Small intestine (tissue), 7 donors: Measurements from ENCODE around the gene COPG2. TPM values are rescaled to one million over a fixed set of nuclear protein-coding genes. Genes with fewer than 3 reads are reported as not detected.
A peak's percentile ranks its signal among the peaks of the same experiment; 100 is the strongest.
"Not testable (repeated sequence)": the region's sequence is repeated elsewhere in the genome, so short reads cannot be mapped to it uniquely, and the experiment has no call there.

ENCODE experiments used
- DNase-seq, 2 donors: peaks; one replicate each; pipeline versions ENCODE4 v3.0.0 to v3.0.0-alpha.2; 2013
- FAIRE-seq: peaks from 2 replicates; lab custom pipeline; 2012; peaks lifted over from hg19 to GRCh38; lab: Jason Lieb, UNC
- H3K27ac ChIP-seq, 3 donors: one replicate each; pipeline ENCODE4 v1.5.1; 2013; ENCODE audit warnings: low read length in 2 of 3, mild to moderate bottlenecking in 2 of 3, control low read depth in 1 of 3, inconsistent platforms in 1 of 3, low read depth in 1 of 3, moderate library complexity in 1 of 3
- H3K27me3 ChIP-seq, 3 donors: one replicate each; pipeline ENCODE4 v1.6.1; 2013; ENCODE audit warnings: low read length in 3 of 3, inconsistent platforms in 1 of 3; ENCODE audit not compliant: control insufficient read depth in 3 of 3, insufficient read depth in 3 of 3
- H3K36me3 ChIP-seq, 3 donors: one replicate each; pipeline ENCODE4 v1.6.1; 2013; ENCODE audit warnings: low read length in 3 of 3, inconsistent platforms in 1 of 3, low read depth in 1 of 3, mild to moderate bottlenecking in 1 of 3, moderate library complexity in 1 of 3; ENCODE audit not compliant: control insufficient read depth in 3 of 3, insufficient read depth in 2 of 3
- H3K4me1 ChIP-seq, 3 donors: one replicate each; pipeline ENCODE4 v1.6.1; 2013; ENCODE audit warnings: low read length in 2 of 3, inconsistent platforms in 1 of 3, low read depth in 1 of 3, mild to moderate bottlenecking in 1 of 3, moderate library complexity in 1 of 3; ENCODE audit not compliant: control insufficient read depth in 3 of 3, insufficient read depth in 2 of 3
- H3K4me3 ChIP-seq, 3 donors: one replicate each; pipeline ENCODE4 v1.5.1; 2013; ENCODE audit warnings: low read length in 3 of 3, control low read depth in 1 of 3, inconsistent platforms in 1 of 3, low read depth in 1 of 3, mild to moderate bottlenecking in 1 of 3, moderate library complexity in 1 of 3
- H3K9me3 ChIP-seq, 2 donors: one replicate each; pipeline ENCODE4 v1.6.1; 2013; ENCODE audit warnings: low read depth in 1 of 2, low read length in 1 of 2; ENCODE audit not compliant: control insufficient read depth in 2 of 2, insufficient read depth in 1 of 2
- WGBS, 3 donors: extraction: QIAGEN DNeasy Blood & Tissue Kit; methylation state at CpG; one replicate each; pipeline ENCODE4 v1.1.7; 2013; 5-methylcytosine and 5-hydroxymethylcytosine counted together
- polyA plus RNA-seq, 4 donors: library from polyadenylated mRNA; stranded (reverse) in 3 of 4; unstranded in 1 of 4; fragments of 200-250 nt in 3 of 4; fragments of 120-200 nt in 1 of 4; gene quantifications; one replicate each; pipeline versions ENCODE4 v1.2.1 to v1.2.3, GENCODE V29; 2013
- donor health status: healthy with polysubstance abuse.
- donor health status: control.
- donor health status: control.
- donor health status: Bipolar disorder and iron deficiency.
- donor health status: healthy.

Gene COPG2
- polyA plus RNA-seq, 4 donors = 5.1 to 17.8 (median 10.7) TPM

DNA sequence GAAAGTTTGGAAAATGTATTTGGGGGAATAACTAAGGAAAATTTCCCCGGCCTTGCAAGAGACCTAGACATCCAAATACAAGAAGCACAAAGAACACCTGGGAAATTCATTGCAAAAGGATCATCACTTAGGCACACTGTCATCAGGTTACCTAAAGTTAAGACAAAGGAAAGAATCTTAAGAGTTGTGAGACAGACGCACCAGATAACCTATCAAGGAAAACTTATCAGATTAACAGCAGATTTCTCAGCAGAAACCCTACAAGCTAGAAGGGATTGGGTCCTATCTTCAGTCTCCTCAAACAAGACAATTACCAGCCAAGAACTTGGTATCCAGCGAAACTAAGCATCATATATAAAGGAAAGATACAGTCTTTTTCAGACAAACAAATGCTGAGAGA lies 93.4 kb downstream of the COPG2 start:
- not testable (repeated sequence) for H3K4me1 ChIP-seq, DNase-seq, H3K4me3 ChIP-seq, H3K27me3 ChIP-seq, H3K36me3 ChIP-seq, H3K27ac ChIP-seq, FAIRE-seq, H3K9me3 ChIP-seq
- 94 to 97% (median 94%) methylated on average over 3 of the region's 3 CpGs for WGBS, 3 donors

DNA sequence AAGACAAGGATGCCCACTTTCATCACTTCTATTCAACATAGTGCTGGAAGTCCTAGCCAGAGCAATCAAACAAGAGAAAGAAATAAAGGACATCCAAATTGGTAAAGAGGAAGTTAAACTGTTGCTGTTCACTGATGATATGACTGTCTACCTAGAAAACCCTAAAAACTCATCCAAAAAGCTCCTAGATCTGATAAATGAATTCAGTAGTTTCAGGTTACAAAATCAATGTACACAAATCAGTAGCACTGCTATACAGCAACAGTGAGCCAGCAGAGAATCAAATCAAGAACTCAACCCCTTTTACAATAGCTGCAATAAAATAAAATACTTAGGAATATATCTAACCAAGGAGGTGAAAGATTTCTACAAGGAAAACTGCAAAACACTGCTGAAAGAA lies 98.4 kb downstream of the COPG2 start:
- not testable (repeated sequence) for H3K27ac ChIP-seq, H3K4me1 ChIP-seq, FAIRE-seq

DNA sequence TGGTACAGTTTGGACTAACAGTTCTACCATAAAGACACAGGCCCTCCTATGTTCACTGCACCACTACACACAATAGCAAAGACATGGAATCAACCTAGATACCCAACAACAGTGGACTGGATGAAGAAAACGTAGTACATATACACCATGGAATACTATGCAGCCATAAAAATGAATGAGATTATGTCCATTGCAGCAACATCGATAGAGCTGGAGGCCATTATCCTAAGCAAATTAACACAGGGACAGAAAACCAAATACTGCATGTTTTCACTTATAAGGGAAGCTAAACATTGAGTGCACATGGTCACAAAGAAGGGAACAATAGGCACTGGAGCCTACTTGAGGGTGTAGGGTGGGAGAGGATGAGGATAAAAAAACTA lies 101.7 kb downstream of the COPG2 start:
- H3K4me3 ChIP-seq = no peak overlapping the region
- peaks cover 0 to 3% (median 2%) of the 10 kb centered on the region in 3 donors for H3K36me3 ChIP-seq
- FAIRE-seq (no peak), DNase-seq (no peak)
- peaks cover 0 to 2% (median 0%) of the 10 kb centered on the region in 3 donors for H3K4me1 ChIP-seq
- peak overlapping the region in 1 of 3 donors; percentile 4 for H3K27ac ChIP-seq
- no peaks in the 10 kb centered on the region for H3K27me3 ChIP-seq
- peaks cover 0 to 14% of the 10 kb centered on the region in 2 donors for H3K9me3 ChIP-seq
- 96 to 100% (median 96%) methylated on average over 2 of the region's 2 CpGs for WGBS, 3 donors

More for the DNA sequence above, 98.4 kb downstream of the COPG2 start:
- not testable (repeated sequence) for H3K9me3 ChIP-seq, H3K27me3 ChIP-seq, H3K4me3 ChIP-seq, H3K36me3 ChIP-seq, DNase-seq

DNA sequence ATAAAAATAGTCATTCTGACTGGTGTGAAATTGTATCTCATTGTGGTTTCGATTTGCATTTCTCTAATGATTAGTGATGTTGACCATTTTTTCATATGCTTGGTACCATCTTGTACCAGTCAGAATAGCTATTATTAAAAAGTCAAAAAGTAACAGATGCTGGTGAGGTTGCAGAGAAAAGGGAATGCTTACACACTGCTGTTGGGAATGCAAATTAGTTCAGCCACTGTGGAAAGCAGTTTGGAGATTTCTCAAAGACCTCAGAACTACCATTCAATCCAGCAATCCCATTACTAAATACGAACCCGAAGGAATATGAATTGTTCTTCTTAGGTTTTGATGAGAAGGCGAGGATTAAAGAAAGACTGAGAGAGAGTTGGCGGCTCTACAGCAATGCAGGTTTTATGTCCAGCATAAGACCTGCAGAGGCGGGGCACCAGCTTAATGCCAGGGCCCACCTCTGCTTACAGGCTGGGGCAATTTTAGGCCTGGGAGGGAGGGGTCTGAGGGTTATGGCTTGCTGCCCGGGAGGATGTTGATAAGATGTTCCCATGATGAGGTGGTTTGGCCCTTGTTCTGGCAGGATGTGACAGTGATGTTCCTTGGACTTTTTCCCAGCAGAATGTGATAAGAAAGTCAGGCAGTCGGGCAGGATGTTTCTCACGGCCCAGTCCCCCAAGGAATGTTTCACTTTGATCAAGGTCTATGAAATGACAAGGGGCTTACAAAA lies 102.2 kb downstream of the COPG2 start:
- no peak for FAIRE-seq
- peak in 1 of 2 donors; percentile 51 for DNase-seq
- peaks cover 0 to 3% (median 2%) of the 10 kb centered on the region in 3 donors for H3K36me3 ChIP-seq
- peaks cover 0 to 14% of the 10 kb centered on the region in 2 donors for H3K9me3 ChIP-seq
- 74 to 81% (median 78%) methylated on average over 9 of the region's 9 CpGs for WGBS, 3 donors
- no peaks in the 10 kb centered on the region for H3K27me3 ChIP-seq
- H3K27ac ChIP-seq = peak overlapping the region in 1 of 3 donors; percentile 4
- H3K4me1 ChIP-seq = peaks cover 0 to 2% (median 0%) of the 10 kb centered on the region in 3 donors
- no peak overlapping the region for H3K4me3 ChIP-seq

DNA sequence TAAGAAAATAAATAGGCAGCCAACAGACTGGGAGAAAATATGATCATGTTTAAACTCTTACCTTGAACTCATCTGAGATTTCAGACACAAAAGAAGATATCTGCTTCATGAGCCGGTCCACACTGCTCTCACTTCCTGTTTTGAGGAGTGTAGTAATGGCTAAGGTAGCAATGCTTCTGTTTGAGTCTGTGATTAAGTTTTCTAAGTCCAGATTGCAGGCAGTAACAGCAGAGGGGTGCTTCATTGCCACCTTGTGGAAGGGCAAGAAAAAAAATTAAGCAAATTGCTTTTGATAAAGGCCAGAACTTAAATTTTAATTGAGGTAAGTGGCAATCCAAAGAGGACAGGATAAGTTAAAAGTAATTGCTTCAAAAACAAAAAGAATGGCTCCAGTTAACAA lies 107.6 kb downstream of the COPG2 start:
- Histone ChIP-seq H3K27me3 (no peaks in the 10 kb centered on the region), H3K4me1 (peaks cover 0 to 2% (median 0%) of the 10 kb centered on the region in 3 donors), H3K4me3 (no peak overlapping the region), H3K27ac (no peak overlapping the region), H3K9me3 (peaks cover 0 to 13% of the 10 kb centered on the region in 2 donors), H3K36me3 (peaks cover 0 to 12% (median 0%) of the 10 kb centered on the region in 3 donors)
- WGBS, 3 donors = 55 to 69% (median 58%) methylated on average over 1 of the region's 1 CpG
- no peak for FAIRE-seq
- DNase-seq = peak in 1 of 2 donors; percentile 40

DNA sequence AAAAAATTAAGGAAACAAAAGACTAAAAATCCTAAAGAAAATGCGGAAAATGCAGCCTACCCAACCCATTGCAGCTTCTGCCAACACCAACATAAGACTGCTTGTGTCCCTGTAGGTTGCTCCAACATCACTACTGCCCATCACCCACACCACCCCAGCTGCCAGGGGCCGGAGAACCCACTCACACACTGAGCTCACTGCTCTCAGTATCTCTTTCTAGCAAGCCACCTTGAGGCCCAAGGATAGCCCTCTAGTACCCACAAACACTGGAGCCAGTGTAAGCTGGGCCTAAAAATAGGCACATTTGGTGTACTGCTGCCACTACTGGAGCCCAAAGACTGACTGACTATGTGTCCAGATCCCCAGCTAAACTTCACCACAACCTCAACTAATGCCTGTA lies 109.4 kb downstream of the COPG2 start:
- FAIRE-seq = no peak
- H3K36me3 ChIP-seq = peaks cover 0 to 12% (median 2%) of the 10 kb centered on the region in 3 donors

DNA sequence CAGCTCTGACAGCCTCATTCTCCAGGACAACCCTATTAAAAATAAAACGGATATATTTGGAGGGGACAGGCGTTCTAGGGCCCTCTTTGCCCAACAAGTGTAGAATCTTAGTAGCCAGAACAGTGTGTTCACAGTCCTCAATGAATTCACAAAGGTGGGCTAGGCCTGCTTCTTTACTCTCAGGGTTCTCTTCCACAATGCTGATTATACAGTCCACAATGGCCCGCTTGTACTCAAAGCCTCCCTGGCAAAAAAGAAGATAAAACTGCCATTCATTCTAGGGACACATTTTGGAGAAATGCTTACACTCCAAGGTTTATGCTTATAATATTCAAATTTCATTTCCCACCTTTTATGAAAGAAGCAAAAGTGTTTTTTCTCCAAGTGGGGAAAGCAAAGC lies 114.1 kb downstream of the COPG2 start:
- WGBS, 3 donors = 84 to 92% (median 89%) methylated on average over 3 of the region's 3 CpGs
- Histone ChIP-seq H3K36me3 (peaks cover 0 to 16% (median 3%) of the 10 kb centered on the region in 3 donors), H3K27me3 (no peaks in the 10 kb centered on the region), H3K4me1 (no peaks in the 10 kb centered on the region), H3K27ac (no peak overlapping the region), H3K4me3 (no peak overlapping the region), H3K9me3 (peaks cover 0 to 6% of the 10 kb centered on the region in 2 donors)
- no peak for FAIRE-seq
- no peak for DNase-seq

More for the DNA sequence above, 109.4 kb downstream of the COPG2 start:
- no peaks in the 10 kb centered on the region for H3K27me3 ChIP-seq
- DNase-seq = no peak
- no peaks in the 10 kb centered on the region for H3K4me1 ChIP-seq
- H3K4me3 ChIP-seq = no peak overlapping the region
- no peak overlapping the region for H3K27ac ChIP-seq
- H3K9me3 ChIP-seq = peaks cover 0 to 6% of the 10 kb centered on the region in 2 donors
- WGBS, 3 donors = 94 to 98% (median 95%) methylated on average over 2 of the region's 2 CpGs

DNA sequence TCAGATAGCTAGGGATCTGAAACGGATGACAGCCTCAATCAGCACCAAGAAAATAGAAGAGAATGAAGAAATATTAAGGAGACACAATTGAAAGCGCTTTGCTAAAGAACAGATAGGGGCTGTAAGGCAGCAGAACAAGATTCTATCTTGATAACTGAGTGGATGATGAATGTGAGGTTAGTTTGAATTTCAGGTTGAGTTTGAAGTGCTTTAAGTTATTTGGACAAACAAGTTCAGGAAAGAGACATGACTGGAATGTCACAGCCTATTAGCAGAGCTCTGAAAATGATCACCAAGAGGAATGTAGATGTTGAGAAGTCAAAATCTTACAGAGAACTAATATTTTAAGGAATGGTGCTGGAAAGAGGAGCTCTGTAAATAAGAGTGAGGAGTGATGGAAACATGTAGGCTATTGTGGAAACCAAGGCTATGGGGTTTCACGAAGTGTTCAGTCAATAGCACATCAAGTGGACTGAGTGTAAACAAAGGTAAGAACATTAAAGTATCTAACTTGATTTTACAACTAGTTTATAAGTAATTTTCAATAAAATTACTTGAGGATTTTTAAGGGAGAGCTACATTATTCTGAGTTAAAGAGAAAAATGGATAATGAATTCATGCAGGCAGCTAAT lies 115.0 kb downstream of the COPG2 start:
- Histone ChIP-seq H3K36me3 (peaks cover 0 to 14% (median 3%) of the 10 kb centered on the region in 3 donors), H3K9me3 (peaks cover 0 to 3% of the 10 kb centered on the region in 2 donors), H3K4me1 (no peaks in the 10 kb centered on the region), H3K4me3 (no peak overlapping the region), H3K27me3 (no peaks in the 10 kb centered on the region), H3K27ac (no peak overlapping the region)
- whole genome bisulfite sequencing, 3 donors = 91 to 96% (median 94%) methylated on average over 3 of the region's 3 CpGs
- DNase-seq = no peak
- FAIRE-seq = no peak
